RPMI7951 (cell line): Measurements from ENCODE around the gene RPN2. TPM values are rescaled to one million over a fixed set of nuclear protein-coding genes. Genes with fewer than 3 reads are reported as not detected.

Experiments used
- total RNA-seq: library from RNA; depleted of rRNA; stranded (reverse); fragments of >200 nt; shearing (Covaris generic); gene quantifications from 2 replicates; pipeline ENCODE4 v1.2.3, GENCODE V29; 2014; rRNA removed

Gene RPN2
- total RNA-seq, 1 experiment from 2014 or later = 744 TPM

Other genes starting within 250 kb of the RPN2 start
- 55.5 and 61.1 TPM in 2 replicates for gene SAMHD1, start 227.6 kb upstream of the RPN2 start, total RNA-seq
- gene RBL1, start 83.3 kb upstream of the RPN2 start, total RNA-seq = 34.6 and 36.5 TPM in 2 replicates
- 0.10 and 1.3 TPM in 2 replicates for gene MROH8, start 218 bp downstream of the RPN2 start, total RNA-seq
- not detected in 2 replicates for gene GHRH, start 82.5 kb downstream of the RPN2 start, total RNA-seq
- gene MANBAL, start 110.3 kb downstream of the RPN2 start, total RNA-seq = 28.1 and 28.9 TPM in 2 replicates
- gene SRC, start 166.8 kb downstream of the RPN2 start, total RNA-seq = 10.5 and 11.3 TPM in 2 replicates